Caki2 (cell line): ENCODE measurements around the gene GTF3C1. TPM values are rescaled to one million over a fixed set of nuclear protein-coding genes. Genes with fewer than 3 reads are reported as not detected.

Experiments
- DNase-seq: peaks from one replicate; pipeline ENCODE4 v3.0.0-alpha.2; 2015; ENCODE audit warnings: low read depth
- in situ Hi-C: cut with HindIII; loops from 2 replicates; pipeline ENCODE4 v1.10.0; 2016; ENCODE audit warnings: low sequenced_read_pairs, low pct_unique_long_range_greater_than_20kb, mixed read lengths
- total RNA-seq: library from RNA; depleted of rRNA; stranded (reverse); fragments of >200 nt; shearing (Covaris generic); gene quantifications from 2 replicates; pipeline ENCODE4 v1.2.3, GENCODE V29; 2014; ENCODE audit warnings: low replicate concordance

The GTF3C1 gene
- total RNA-seq, 1 experiment from 2014 or later: 65.3 TPM

- DNase-seq: no peak
- in situ Hi-C loops: no loop called here
These were observed 76.4 kb downstream of the GTF3C1 start for GRCh38 chr16:27473101-27473900.

GRCh38 chr16:27472091-27473020 lies 77.4 kb downstream of the GTF3C1 start:
- DNase-seq: no peak
- in situ Hi-C loops: no loop called here

GRCh38 chr16:27471661-27472060 lies 78.1 kb downstream of the GTF3C1 start:
- in situ Hi-C loops: no loop called here
- no peak for DNase-seq

- peak; percentile 32 for DNase-seq
- in situ Hi-C loops: no loop called here
These were observed 78.9 kb downstream of the GTF3C1 start for GRCh38 chr16:27470567-27471431.

GRCh38 chr16:27468941-27469531 lies 80.7 kb downstream of the GTF3C1 start:
- in situ Hi-C loops: no loop called here
- DNase-seq: no peak

GRCh38 chr16:27465483-27465879 lies 84.2 kb downstream of the GTF3C1 start:
- no peak for DNase-seq
- in situ Hi-C loops: no loop called here

- in situ Hi-C loops: no loop called here
- no peak for DNase-seq
These were observed 84.9 kb downstream of the GTF3C1 start for GRCh38 chr16:27464626-27465482.

GRCh38 chr16:27463741-27464591 lies 85.7 kb downstream of the GTF3C1 start:
- no peak for DNase-seq
- in situ Hi-C loops: no loop called here

- in situ Hi-C loops: no loop called here
- no peak for DNase-seq
These were observed 86.6 kb downstream of the GTF3C1 start for GRCh38 chr16:27462846-27463682.

- no peak for DNase-seq
- in situ Hi-C loops: no loop called here
These were observed 87.4 kb downstream of the GTF3C1 start for GRCh38 chr16:27462200-27462845.

- in situ Hi-C loops: no loop called here
- DNase-seq: no peak
These were observed 88.1 kb downstream of the GTF3C1 start for GRCh38 chr16:27461483-27462171.

GRCh38 chr16:27460663-27461482 lies 88.8 kb downstream of the GTF3C1 start:
- in situ Hi-C loops: no loop called here

GRCh38 chr16:27460213-27460612 lies 89.5 kb downstream of the GTF3C1 start:
- in situ Hi-C loops: no loop called here

More at GRCh38 chr16:27460663-27461482, 88.8 kb downstream of the GTF3C1 start:
- DNase-seq: no peak

More at GRCh38 chr16:27460213-27460612, 89.5 kb downstream of the GTF3C1 start:
- DNase-seq: no peak
